ENCODE data around the gene TRAM2. TPM values are rescaled to one million over a fixed set of nuclear protein-coding genes. Genes with fewer than 3 reads are reported as not detected.
A peak's percentile ranks its signal among the peaks of the same experiment; 100 is the strongest.

TRAM2 gene
- total RNA-seq, 2 donors from 2014 or later = 19.1 to 21.2 TPM

- DNase-seq = no peak
- no peaks in the 10 kb centered on the region for H3K9me3 ChIP-seq
- H3K27ac ChIP-seq = no peak overlapping the region
- TF ChIP-seq, protein P1, sequence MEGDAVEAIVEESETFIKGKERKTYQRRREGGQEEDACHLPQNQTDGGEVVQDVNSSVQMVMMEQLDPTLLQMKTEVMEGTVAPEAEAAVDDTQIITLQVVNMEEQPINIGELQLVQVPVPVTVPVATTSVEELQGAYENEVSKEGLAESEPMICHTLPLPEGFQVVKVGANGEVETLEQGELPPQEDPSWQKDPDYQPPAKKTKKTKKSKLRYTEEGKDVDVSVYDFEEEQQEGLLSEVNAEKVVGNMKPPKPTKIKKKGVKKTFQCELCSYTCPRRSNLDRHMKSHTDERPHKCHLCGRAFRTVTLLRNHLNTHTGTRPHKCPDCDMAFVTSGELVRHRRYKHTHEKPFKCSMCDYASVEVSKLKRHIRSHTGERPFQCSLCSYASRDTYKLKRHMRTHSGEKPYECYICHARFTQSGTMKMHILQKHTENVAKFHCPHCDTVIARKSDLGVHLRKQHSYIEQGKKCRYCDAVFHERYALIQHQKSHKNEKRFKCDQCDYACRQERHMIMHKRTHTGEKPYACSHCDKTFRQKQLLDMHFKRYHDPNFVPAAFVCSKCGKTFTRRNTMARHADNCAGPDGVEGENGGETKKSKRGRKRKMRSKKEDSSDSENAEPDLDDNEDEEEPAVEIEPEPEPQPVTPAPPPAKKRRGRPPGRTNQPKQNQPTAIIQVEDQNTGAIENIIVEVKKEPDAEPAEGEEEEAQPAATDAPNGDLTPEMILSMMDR (IDR thresholded peaks at IDR 0.05) = no peak
- no peaks in the 10 kb centered on the region for H3K36me3 ChIP-seq
- H3K4me1 ChIP-seq = peaks cover 3% of the 10 kb centered on the region
- no peak overlapping the region for H3K4me3 ChIP-seq
- H3K9ac ChIP-seq (ENCODE audit: low read depth in 2 of 2, low read length in 2 of 2) = no peak overlapping the region
- H3K27me3 ChIP-seq = no peaks in the 10 kb centered on the region
- intact Hi-C loops (cut with DNase I) = no loop called here
Observed at GRCh38 chr6:52617087-52617486, 40.2 kb upstream of the TRAM2 start.

DNA sequence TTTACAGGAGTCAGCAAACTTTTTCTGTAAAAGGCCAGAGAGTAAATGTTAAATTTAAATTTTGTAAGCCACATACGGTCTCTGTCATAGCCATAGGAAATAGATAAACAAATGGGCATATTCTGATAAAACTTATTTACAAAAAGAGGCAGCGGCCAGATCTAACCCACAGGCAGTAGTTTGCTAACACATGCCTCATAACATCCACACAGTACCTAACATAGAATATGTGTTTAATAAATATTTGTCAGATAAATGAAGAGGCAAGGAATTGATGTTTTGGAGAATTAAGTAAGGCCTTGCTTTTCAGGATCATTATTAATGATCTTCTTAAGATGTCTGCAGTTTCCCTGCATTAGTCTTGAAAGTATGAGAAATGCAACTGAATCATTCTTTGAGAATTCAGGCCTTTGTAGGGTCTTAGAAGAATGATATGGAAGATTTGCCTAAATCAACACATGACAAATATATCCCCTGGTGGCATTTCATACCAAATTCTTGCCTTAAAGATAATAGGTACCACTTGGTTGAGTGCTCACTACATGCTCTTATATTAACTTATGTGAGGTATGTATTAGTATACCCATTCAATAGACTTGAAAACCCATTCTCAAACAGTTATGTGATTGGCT, 39.3 kb upstream of the TRAM2 start:
- Histone ChIP-seq H3K9ac (ENCODE audit: low read depth in 2 of 2, low read length in 2 of 2) (no peak overlapping the region), H3K27ac (no peak overlapping the region), H3K36me3 (no peaks in the 10 kb centered on the region), H3K4me1 (peaks cover 6% of the 10 kb centered on the region), H3K4me3 (no peak overlapping the region), H3K27me3 (no peaks in the 10 kb centered on the region), H3K9me3 (no peaks in the 10 kb centered on the region)
- intact Hi-C loops (cut with DNase I) = no loop called here
- TF ChIP-seq, protein P1 (IDR thresholded peaks at IDR 0.05) = no peak
- DNase-seq = no peak

DNA sequence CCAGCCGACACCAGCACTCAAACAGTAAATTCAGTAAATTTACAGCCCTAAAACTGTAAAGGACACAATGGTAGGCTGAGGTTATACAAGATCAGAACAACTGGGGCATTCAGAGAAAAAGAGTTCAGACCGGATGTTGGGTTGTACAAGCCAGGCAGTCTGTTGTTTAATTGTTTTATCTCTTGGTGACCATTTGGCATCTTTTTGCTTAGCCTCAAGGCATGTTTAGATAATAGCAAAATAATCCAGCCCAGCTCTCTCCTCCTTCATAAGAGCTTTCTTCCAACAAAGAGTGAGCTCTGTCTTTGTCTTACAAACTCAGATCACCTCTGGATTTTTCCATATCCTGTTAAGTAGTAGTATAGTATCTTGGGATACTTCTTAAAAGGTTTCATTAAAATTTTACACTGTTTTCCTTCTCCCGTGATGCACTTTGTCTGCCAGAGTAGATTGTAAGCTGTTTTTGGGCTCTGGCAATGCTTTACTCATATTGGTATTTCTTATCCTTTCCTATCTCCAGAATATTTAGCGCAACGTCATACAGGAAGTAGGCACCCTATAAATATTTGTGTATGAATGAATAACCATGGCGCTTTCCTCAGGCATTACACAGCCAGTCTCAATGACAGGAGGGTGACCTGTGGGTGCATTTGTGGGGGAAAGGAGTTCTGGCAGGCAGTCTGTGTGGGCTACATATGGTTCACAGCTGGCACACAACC, 35.6 kb upstream of the TRAM2 start:
- no peaks in the 10 kb centered on the region for H3K9me3 ChIP-seq
- no peak overlapping the region for H3K4me3 ChIP-seq
- H3K27me3 ChIP-seq = no peaks in the 10 kb centered on the region
- H3K36me3 ChIP-seq = no peaks in the 10 kb centered on the region
- peak overlapping the region; percentile 34 for H3K27ac ChIP-seq
- H3K4me1 ChIP-seq = peaks cover 7% of the 10 kb centered on the region
- intact Hi-C loops (cut with DNase I) = no loop called here
- DNase-seq = no peak
- TF ChIP-seq, protein P1 (IDR thresholded peaks at IDR 0.05) = no peak
- no peak overlapping the region for H3K9ac ChIP-seq (ENCODE audit: low read depth in 2 of 2, low read length in 2 of 2)

- Histone ChIP-seq H3K4me1 (peaks cover 7% of the 10 kb centered on the region), H3K27ac (peak overlapping the region; percentile 34), H3K27me3 (no peaks in the 10 kb centered on the region), H3K9me3 (no peaks in the 10 kb centered on the region), H3K36me3 (no peaks in the 10 kb centered on the region), H3K9ac (ENCODE audit: low read depth in 2 of 2, low read length in 2 of 2) (no peak overlapping the region), H3K4me3 (no peak overlapping the region)
- DNase-seq = peak; percentile 28
- TF ChIP-seq, protein P1 (IDR thresholded peaks at IDR 0.05) = no peak
- intact Hi-C loops (cut with DNase I) = no loop called here
Observed at GRCh38 chr6:52611833-52612232, 35.0 kb upstream of the TRAM2 start.

DNA sequence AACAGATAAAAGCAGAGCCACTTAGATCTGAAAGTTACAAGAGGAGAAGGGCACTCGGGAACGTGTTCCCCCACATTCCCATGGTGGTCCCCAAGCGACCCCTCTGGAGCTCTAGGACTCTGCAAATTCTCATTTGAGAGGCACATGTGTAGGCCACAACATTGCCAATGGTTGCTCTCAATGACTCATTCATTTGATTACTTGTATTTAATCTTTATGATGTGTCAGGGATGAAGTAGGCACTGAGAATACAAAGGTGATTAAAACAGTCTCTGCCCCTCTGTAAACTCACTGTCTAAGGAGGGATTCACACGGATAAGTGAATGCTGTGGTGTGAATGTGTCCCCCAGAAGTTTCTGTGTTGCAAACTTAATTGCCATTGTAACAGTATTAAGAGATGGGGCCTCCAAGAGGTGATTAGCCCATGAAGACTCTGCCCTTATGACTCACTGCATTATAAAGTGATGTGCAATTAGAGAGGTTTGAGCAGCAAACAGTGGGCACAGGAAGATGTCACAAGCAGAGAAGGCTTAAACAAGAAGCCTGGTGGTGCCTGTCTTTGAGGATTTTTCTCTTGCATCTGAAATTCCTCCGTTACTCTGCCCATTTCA, 34.0 kb upstream of the TRAM2 start:
- H3K4me1 ChIP-seq = peaks cover 7% of the 10 kb centered on the region
- TF ChIP-seq, protein P1 (IDR thresholded peaks at IDR 0.05) = no peak
- no peak for DNase-seq
- no peak overlapping the region for H3K4me3 ChIP-seq
- intact Hi-C loops (cut with DNase I) = no loop called here
- peak overlapping the region; percentile 65 for H3K27ac ChIP-seq
- no peaks in the 10 kb centered on the region for H3K36me3 ChIP-seq
- H3K9me3 ChIP-seq = no peaks in the 10 kb centered on the region
- H3K9ac ChIP-seq (ENCODE audit: low read depth in 2 of 2, low read length in 2 of 2) = no peak overlapping the region
- no peaks in the 10 kb centered on the region for H3K27me3 ChIP-seq

Measured in colonic mucosa (tissue), 4 donors.